GM18526 (cell line): ENCODE measurements around the gene TSPAN5.

Experiments used
- POLR2A ChIP-seq: IDR thresholded peaks from 3 replicates; pipeline ENCODE4 v1.6.1; 2011; ENCODE audit not compliant: insufficient read length; ENCODE audit errors: extremely low read depth

Gene TSPAN5

DNA sequence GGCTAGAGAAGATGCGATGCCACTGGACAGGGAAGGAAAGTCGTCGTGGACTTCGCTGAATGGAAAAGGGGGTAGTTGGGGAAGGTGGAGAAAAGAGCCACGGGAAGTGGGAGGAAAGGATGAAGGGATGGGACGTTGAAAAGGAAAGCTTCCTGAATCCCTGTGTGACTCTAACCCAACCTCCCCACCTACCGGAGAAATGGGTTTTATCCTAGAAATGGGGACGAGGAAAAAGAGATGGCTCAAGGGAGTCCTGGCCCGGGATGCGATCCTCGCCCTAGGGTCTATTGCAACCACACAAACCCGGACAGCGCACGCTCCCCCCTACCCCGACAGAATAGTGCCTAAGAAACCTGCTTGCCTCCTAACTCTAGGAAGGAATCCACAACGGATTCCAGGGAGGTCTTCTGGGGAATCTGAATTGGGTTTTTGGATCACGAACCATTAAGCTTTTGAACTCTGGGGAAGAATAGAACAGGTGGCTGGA, 738 bp upstream of the TSPAN5 start:
- no peak for TF ChIP-seq POLR2A

- no peak for TF ChIP-seq POLR2A
These were observed 702 bp downstream of the TSPAN5 start for GRCh38 chr4:98657531-98658286.

DNA sequence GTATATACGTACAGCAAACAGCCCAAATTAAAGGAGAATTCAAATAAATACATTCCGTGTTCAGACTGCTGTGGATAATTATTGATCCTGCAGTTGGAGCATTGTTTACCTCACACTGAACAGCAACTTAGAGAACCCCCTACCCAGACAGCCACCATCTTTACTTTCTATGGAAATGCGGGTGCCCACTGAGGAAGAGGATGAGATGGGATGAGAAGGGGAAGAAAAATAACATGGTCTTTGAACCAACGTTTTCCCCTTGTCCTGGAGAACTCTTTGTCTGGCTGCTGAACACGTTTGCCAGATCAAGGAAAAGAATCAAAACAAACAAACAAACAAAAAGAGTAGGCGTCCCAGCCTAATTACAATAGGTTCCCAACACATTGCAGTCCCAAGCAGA, 1.5 kb downstream of the TSPAN5 start:
- TF ChIP-seq POLR2A, result no peak

GRCh38 chr4:98656443-98656842, 2.0 kb downstream of the TSPAN5 start:
- TF ChIP-seq POLR2A, result no peak

- no peak for TF ChIP-seq POLR2A
These were observed 4.2 kb downstream of the TSPAN5 start for GRCh38 chr4:98653890-98654867.

DNA sequence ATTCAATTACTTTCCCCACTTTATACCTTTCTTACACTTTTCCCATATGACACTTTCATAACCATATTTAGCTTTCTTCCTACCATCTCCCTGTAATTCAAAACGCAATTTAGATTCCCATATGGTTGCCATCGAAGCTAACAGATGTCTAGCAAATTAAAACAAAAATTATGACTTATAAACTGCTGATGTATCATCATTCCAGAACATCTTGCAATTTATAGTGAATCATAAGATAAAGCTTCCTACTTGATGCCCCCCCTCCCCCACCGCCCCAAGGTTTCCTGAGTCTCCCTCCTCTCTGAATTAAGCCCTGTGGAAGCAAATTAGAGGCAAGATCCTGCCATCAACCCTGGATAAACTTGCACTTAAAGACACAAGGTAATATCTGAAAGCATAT, 5.4 kb downstream of the TSPAN5 start:
- TF ChIP-seq POLR2A, result no peak

- no peak for TF ChIP-seq POLR2A
These were observed 9.8 kb downstream of the TSPAN5 start for GRCh38 chr4:98648602-98649001.

DNA sequence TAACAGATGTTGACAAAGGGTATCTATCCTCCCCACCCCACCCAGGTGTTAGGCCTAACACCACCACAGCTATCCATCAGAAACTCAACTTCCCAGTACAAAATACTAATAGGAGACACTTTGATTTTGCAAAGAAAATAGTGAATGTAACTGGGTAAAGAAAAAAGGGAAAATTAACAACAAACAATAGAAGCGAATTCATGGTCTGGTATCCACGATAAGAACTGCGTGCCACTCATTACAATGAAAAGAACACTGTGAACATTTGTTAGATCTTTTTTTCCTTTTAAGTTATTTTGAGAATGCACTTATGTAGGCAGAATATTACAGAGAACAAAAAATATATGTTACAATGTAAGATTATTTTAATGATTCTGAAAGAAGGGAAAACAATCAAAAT, 12.0 kb downstream of the TSPAN5 start:
- no peak for TF ChIP-seq POLR2A

- TF ChIP-seq POLR2A, result no peak
These were observed 12.9 kb downstream of the TSPAN5 start for GRCh38 chr4:98645527-98645926.

GRCh38 chr4:98643755-98644154, 14.7 kb downstream of the TSPAN5 start:
- TF ChIP-seq POLR2A, result no peak

DNA sequence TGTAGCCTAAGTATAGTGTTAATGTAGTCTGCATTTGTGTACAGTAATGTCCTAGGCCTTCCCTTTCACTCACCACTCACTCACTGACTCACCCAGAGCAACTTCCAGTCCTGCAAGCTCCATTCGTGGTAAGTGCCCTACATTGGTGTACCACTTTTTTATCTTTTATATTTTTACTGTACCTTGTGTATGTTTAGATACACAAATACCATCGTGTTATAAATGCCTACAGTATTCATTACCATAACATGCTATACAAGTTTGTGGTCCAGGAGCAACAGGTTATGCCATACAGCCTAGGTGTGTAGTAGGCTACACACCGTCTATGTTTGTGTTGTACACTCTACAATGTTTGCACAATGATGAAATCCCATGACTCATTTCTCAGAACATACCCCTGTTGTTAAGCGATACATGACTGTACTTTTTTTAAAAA, 15.4 kb downstream of the TSPAN5 start:
- no peak for TF ChIP-seq POLR2A

GRCh38 chr4:98641906-98642668, 16.3 kb downstream of the TSPAN5 start:
- TF ChIP-seq POLR2A, result no peak

- no peak for TF ChIP-seq POLR2A
These were observed 17.0 kb downstream of the TSPAN5 start for GRCh38 chr4:98641376-98641775.

- no peak for TF ChIP-seq POLR2A
These were observed 18.9 kb downstream of the TSPAN5 start for GRCh38 chr4:98639523-98639922.

GRCh38 chr4:98639108-98639507, 19.3 kb downstream of the TSPAN5 start:
- TF ChIP-seq POLR2A, result no peak

GRCh38 chr4:98638661-98639060, 19.8 kb downstream of the TSPAN5 start:
- TF ChIP-seq POLR2A, result no peak

GRCh38 chr4:98634061-98634460, 24.4 kb downstream of the TSPAN5 start:
- TF ChIP-seq POLR2A, result no peak
